GM12875 (cell line): ENCODE measurements around the gene SKAP1.

Experiments used
- H3K4me3 ChIP-seq: one replicate; pipeline ENCODE4 v1.5.1; 2011; ENCODE audit warnings: low read depth, low read length, control low read depth
- TF ChIP-seq, protein P1 (sequence below): IDR thresholded peaks from 2 replicates; pipeline ENCODE4 v1.5.1; 2011; ENCODE audit warnings: low read depth, mild to moderate bottlenecking, control low read depth, inconsistent platforms, low read length, moderate library complexity, borderline replicate concordance; ENCODE audit not compliant: insufficient read depth

The SKAP1 gene

DNA sequence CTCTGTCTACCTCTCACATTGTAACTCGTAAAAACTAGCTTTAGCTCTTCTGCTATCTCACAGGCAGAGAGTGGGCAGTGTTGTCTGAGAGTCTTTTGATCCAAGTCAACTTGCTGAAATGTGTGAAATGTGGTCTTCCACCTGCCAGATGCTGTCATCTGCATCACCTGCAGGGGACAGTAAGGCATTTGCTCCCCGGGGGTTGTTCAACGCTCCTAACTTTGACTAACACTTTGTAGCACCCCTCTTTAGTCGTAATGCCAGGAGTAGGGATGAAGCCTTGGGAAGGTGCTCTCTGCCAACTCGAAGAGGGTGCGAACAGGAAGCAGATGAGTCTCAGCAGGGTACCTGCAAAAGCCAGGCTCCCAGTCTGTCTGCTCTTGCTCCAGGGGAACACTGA, 286.4 kb downstream of the SKAP1 start:
- H3K4me3 ChIP-seq: no peak overlapping the region
- TF ChIP-seq, protein P1, sequence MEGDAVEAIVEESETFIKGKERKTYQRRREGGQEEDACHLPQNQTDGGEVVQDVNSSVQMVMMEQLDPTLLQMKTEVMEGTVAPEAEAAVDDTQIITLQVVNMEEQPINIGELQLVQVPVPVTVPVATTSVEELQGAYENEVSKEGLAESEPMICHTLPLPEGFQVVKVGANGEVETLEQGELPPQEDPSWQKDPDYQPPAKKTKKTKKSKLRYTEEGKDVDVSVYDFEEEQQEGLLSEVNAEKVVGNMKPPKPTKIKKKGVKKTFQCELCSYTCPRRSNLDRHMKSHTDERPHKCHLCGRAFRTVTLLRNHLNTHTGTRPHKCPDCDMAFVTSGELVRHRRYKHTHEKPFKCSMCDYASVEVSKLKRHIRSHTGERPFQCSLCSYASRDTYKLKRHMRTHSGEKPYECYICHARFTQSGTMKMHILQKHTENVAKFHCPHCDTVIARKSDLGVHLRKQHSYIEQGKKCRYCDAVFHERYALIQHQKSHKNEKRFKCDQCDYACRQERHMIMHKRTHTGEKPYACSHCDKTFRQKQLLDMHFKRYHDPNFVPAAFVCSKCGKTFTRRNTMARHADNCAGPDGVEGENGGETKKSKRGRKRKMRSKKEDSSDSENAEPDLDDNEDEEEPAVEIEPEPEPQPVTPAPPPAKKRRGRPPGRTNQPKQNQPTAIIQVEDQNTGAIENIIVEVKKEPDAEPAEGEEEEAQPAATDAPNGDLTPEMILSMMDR: no peak

DNA sequence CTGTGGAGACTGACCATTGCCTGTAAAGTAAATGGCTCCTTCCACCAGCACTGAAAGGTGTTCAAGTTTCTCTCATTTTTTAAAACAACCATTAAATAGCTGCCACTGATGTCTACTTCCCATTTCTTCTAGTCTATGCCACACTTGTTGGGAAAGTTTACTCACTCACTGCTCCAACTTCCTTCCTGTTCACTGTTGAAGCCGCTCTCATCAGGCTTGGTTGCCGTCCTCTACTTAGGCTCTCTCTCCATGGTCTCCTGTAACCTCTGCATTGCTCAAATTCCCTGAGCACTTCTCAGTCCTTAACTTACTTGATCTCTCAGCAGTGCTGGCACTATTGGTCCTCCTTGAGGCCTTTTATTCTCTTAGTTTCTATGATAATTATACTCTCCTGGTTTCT, 290.1 kb downstream of the SKAP1 start:
- TF ChIP-seq, protein P1: no peak
- H3K4me3 ChIP-seq: no peak overlapping the region

DNA sequence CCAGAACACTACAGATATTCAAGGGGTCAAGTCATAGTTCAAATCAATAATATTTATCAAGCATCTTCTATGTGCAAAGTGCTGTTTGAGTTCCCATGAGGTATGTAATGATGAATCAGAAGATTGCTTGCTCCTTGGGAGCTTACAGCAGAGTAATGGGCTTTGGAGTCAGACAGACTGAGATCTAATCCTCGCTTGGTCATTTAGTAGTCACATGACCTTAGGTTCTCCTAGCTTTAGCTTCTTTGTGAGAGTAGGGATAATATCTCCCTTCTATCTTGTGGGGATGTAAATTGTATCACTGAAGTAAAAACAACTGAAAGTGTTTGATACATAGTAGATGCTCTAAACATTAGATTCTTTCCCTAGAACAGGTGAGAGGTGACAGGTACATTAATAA, 292.4 kb downstream of the SKAP1 start:
- TF ChIP-seq, protein P1: no peak
- H3K4me3 ChIP-seq: no peak overlapping the region

DNA sequence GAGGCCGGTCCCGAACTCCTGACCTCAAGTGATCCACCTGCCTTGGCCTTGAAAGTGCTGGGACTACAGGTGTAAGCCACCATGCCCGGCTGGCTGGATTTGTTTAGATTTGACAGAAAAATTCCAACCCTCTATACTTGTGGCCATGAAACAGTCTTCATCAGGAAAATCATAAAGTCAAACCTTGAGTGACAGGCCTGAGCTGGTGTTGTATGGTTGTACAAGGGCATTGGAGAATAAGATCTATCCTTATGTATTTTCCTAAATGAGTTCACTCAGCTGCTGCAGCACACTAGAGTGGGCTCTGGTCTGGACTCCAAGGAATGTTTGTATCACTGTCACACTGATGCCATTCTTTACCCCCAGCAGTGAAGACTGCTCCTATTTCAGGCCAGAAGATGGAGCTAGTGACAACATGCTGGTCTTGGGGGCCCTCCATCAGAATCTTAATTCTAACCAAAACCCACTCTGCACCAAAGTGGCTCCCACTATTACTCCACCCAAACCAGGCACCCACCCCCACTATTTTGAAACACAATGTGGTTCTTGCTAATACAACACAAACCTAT, 295.0 kb downstream of the SKAP1 start:
- TF ChIP-seq, protein P1: peak; percentile 36; the same call in 1 of the 2 replicates

DNA sequence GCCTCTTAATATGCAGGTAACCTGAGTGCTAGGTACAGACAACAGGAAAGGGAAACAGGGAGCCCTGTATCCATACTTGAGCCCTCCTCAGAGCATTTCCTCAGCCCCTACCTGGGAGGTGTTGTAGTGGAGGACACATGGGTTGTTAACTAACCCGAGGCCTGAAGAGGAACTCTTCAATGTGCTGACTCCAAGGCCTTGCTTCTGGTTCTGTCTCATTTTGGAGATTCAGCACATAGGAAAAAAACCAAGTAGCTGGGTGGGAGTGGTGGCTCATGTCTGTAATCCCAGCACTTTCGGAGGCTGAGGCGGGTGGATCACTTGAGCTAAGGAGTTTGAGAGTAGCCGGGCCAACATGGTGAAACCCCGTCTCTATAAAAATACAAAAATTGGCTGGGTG, 297.6 kb downstream of the SKAP1 start:
- TF ChIP-seq, protein P1: no peak
- no peak overlapping the region for H3K4me3 ChIP-seq

More for the DNA sequence above, 295.0 kb downstream of the SKAP1 start:
- H3K4me3 ChIP-seq: no peak overlapping the region

DNA sequence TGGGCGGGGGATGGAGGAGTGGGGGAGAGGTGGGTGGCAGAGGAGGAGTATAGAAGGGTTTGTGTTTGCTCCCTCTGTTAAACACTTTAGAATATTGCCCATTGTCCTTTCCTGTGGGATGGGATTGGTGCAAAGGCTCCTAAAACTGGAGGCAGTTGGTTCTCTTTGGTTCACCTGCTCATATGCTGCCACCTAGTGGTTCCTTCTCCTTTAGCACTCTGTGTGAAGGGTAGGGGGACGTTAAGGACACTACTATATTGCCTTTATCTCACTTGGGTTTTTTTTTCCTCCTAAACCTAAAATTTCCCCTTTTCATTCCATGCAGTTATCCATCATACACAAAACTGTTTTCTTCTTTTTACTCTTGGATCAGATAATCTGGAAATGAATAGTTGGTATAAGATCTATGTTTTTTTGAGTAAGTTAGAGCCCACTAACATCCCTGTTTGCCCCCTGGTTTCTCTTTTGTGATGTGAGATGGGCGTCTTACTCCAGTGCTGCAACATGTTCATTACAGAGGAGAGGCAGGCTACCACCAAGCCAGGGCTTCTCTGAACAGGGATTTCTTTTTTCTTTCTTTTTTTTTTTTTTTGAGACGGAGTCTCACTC, 298.7 kb downstream of the SKAP1 start:
- H3K4me3 ChIP-seq: no peak overlapping the region
- TF ChIP-seq, protein P1: peak; percentile 77

DNA sequence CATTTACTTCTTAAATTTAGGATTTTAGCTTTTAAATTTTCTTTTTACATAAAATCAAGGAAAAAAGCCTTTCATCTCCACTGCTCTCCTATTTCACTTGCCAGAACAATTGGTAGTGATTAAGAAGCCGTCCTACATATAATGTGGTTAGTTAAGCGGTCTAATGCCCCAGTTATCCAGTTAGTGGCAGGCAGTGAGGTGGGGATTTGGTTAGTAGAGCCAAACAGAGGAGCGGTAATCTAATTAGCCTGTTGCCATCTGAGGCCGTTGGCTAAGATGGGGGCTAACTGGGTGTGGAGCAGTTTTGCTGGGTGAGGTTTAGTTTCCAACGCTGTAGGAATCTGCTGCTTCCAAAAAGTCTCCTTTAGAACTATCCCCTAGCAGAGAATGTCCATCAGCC, 300.0 kb downstream of the SKAP1 start:
- TF ChIP-seq, protein P1: no peak

More for the DNA sequence above, 300.0 kb downstream of the SKAP1 start:
- H3K4me3 ChIP-seq: no peak overlapping the region
